Measurements from ENCODE around the gene NUP214.

Gene NUP214

DNA sequence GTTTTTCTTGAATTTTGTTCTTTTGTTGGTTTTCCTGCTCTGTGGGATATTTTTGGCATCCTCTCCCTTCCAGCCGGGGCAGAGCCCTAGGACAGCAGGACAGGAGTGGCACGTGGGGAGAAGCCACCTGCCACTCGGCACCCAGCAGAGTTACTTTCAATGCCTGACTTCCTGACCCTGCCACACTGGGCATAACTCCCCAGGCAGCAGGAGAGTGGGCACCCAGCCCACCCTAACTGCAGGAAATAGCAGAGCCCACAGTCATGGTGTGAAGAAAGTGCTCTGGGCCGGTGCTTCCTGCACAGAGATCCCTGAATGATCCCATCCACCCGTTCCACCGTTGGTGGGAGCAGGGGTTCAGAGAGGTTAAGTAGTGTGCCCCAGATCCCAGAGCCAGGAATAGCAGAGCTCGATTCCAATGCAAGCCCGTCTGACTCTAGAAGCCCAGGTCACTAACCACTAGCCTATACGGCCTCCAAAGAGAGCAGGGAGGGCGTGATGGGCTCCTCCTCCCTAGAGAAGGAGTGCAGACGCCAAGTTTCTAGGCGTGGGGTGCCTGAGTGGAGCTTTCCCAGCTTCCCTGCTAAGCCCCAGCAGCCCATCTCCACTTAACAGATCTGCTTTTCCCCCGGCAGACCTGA, 8.1 kb upstream of the NUP214 start:
- DNase-seq = no peak
- no peaks in the 10 kb centered on the region for H3K27me3 ChIP-seq
- H3K36me3 ChIP-seq = peaks cover 5 to 62% (median 29%) of the 10 kb centered on the region in 3 donors
- peaks cover 0 to 8% (median 0%) of the 10 kb centered on the region in 4 donors for H3K4me1 ChIP-seq
- no peaks in the 10 kb centered on the region for H3K9me3 ChIP-seq
- intact Hi-C loops (cut with DNase I; ENCODE audit: low total_unique reads) = loop anchor here (5.0 kb wide), 1 partner anchor 50 kb away; no protein-coding TSS in a partner anchor
- H3K27ac ChIP-seq = peak overlapping the region in 1 of 2 donors; percentile 26
- TF ChIP-seq, protein P1, sequence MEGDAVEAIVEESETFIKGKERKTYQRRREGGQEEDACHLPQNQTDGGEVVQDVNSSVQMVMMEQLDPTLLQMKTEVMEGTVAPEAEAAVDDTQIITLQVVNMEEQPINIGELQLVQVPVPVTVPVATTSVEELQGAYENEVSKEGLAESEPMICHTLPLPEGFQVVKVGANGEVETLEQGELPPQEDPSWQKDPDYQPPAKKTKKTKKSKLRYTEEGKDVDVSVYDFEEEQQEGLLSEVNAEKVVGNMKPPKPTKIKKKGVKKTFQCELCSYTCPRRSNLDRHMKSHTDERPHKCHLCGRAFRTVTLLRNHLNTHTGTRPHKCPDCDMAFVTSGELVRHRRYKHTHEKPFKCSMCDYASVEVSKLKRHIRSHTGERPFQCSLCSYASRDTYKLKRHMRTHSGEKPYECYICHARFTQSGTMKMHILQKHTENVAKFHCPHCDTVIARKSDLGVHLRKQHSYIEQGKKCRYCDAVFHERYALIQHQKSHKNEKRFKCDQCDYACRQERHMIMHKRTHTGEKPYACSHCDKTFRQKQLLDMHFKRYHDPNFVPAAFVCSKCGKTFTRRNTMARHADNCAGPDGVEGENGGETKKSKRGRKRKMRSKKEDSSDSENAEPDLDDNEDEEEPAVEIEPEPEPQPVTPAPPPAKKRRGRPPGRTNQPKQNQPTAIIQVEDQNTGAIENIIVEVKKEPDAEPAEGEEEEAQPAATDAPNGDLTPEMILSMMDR (IDR thresholded peaks at IDR 0.05) = no peak
- H3K4me3 ChIP-seq = no peak overlapping the region

DNA sequence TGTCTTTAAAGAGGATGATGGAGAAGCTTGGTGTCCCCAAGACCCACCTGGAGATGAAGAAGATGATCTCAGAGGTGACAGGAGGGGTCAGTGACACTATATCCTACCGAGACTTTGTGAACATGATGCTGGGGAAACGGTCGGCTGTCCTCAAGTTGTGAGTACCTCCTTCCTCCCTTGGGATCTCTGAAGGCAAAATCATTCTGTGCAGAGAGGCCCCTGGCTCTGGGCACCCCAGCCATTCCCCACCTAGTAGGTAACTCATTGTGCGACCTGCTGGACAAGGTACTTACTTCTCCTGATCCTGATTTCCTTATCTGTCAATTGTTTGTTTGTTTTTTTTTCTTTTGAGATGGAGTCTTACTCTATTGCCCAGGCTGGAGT, 7.6 kb upstream of the NUP214 start:
- intact Hi-C loops (cut with DNase I; ENCODE audit: low total_unique reads) = loop anchor here (5.0 kb wide), 1 partner anchor 50 kb away; no protein-coding TSS in a partner anchor
- peak overlapping the region in 1 of 2 donors; percentile 26 for H3K27ac ChIP-seq
- TF ChIP-seq, protein P1 (IDR thresholded peaks at IDR 0.05) = no peak
- H3K9me3 ChIP-seq = no peaks in the 10 kb centered on the region
- DNase-seq = no peak
- H3K36me3 ChIP-seq = peaks cover 5 to 62% (median 29%) of the 10 kb centered on the region in 3 donors
- H3K4me1 ChIP-seq = peaks cover 0 to 8% (median 0%) of the 10 kb centered on the region in 4 donors
- H3K27me3 ChIP-seq = no peaks in the 10 kb centered on the region
- no peak overlapping the region for H3K4me3 ChIP-seq

DNA sequence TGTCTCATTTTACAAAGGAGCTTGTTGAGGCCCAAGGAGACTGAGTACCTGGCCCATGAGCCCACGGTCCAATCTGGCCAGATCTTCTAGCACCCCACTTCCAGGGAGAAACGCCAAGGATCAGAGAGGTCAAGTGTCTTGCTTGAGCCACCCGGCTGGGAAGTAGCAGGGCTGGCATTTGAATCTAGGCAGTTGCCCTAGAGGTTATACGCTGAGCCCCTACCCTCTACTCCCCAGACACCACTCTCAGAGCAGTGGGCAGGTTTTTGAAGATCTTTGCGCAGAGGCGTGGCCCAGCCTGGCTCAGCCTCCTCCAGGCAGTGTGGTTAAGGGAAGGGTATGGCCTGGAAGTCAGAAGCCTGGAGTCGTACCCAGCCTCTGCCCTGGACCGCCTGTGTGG, 5.8 kb upstream of the NUP214 start:
- TF ChIP-seq, protein P1 (IDR thresholded peaks at IDR 0.05) = no peak
- Histone ChIP-seq H3K27ac (no peak overlapping the region), H3K4me3 (no peak overlapping the region), H3K36me3 (peaks cover 5 to 61% (median 26%) of the 10 kb centered on the region in 3 donors), H3K4me1 (peaks cover 0 to 11% (median 2%) of the 10 kb centered on the region in 4 donors), H3K27me3 (no peaks in the 10 kb centered on the region), H3K9me3 (no peaks in the 10 kb centered on the region)
- intact Hi-C loops (cut with DNase I; ENCODE audit: low total_unique reads) = loop anchor here (5.0 kb wide), 1 partner anchor 52 kb away; no protein-coding TSS in a partner anchor
- DNase-seq = no peak

DNA sequence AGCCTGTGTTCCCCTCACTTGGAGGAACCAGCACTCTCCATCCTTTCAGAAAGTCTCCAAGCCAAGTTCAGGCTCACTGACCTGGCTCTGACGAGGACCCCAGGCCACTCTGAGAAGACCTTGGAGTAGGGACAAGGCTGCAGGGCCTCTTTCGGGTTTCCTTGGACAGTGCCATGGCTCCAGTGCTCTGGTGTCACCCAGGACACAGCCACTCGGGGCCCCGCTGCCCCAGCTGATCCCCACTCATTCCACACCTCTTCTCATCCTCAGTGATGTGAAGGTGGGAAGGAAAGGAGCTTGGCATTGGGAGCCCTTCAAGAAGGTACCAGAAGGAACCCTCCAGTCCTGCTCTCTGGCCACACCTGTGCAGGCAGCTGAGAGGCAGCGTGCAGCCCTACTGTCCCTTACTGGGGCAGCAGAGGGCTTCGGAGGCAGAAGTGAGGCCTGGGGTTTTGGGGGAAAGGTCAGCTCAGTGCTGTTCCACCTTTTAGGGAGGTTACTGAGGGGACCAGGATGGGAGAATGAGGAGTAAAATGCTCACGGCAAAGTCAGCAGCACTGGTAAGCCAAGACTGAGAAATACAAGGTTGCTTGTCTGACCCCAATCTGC, 4.7 kb upstream of the NUP214 start:
- TF ChIP-seq, protein P1 (IDR thresholded peaks at IDR 0.05) = no peak
- Histone ChIP-seq H3K27me3 (no peaks in the 10 kb centered on the region), H3K27ac (no peak overlapping the region), H3K4me1 (peaks cover 0 to 15% (median 4%) of the 10 kb centered on the region in 4 donors), H3K9me3 (no peaks in the 10 kb centered on the region), H3K36me3 (peaks cover 5 to 55% (median 20%) of the 10 kb centered on the region in 3 donors), H3K4me3 (no peak overlapping the region)
- intact Hi-C loops (cut with DNase I; ENCODE audit: low total_unique reads) = no loop called here
- no peak for DNase-seq

DNA sequence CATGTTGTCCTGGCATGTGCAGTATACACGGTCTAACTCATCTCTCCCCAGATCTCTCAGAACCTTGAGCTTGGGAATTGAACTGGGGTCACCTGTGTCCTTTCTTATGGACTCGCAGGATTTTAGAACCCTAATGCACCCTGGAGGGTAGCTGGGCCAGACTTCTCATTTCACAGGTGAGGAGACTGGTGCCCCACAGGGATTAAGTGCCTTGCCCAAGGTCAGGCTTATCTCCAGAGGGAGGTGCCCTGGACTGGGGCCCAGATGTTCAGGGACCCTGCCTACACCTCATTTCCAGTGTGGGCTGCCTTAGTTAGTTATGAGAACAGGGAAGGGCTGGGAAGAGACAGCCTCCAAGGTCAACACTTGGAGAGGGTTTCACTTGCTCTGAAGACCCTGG, 4.0 kb upstream of the NUP214 start:
- H3K27ac ChIP-seq = no peak overlapping the region
- no peaks in the 10 kb centered on the region for H3K27me3 ChIP-seq
- H3K36me3 ChIP-seq = peaks cover 5 to 54% (median 20%) of the 10 kb centered on the region in 3 donors
- DNase-seq = no peak
- H3K9me3 ChIP-seq = no peaks in the 10 kb centered on the region
- intact Hi-C loops (cut with DNase I; ENCODE audit: low total_unique reads) = no loop called here
- H3K4me3 ChIP-seq = no peak overlapping the region
- TF ChIP-seq, protein P1 (IDR thresholded peaks at IDR 0.05) = no peak
- peaks cover 0 to 19% (median 8%) of the 10 kb centered on the region in 4 donors for H3K4me1 ChIP-seq
